GM21515 (cell line): ENCODE results near the gene MED13.
"Not testable (repeated sequence)": the region's sequence is repeated elsewhere in the genome, so short reads cannot be mapped to it uniquely, and the experiment has no call there.

Source experiments
- ATAC-seq: cut with Tn5 transposase; IDR thresholded peaks from one replicate; pipeline ENCODE4 v1.9.1; 2021; ENCODE audit not compliant: unreplicated experiment

MED13 gene

GRCh38 chr17:62001105-62001504, 64.0 kb downstream of the MED13 start:
- ATAC-seq = no peak

- no peak for ATAC-seq
Measured at GRCh38 chr17:62000186-62000585, 64.9 kb downstream of the MED13 start.

DNA sequence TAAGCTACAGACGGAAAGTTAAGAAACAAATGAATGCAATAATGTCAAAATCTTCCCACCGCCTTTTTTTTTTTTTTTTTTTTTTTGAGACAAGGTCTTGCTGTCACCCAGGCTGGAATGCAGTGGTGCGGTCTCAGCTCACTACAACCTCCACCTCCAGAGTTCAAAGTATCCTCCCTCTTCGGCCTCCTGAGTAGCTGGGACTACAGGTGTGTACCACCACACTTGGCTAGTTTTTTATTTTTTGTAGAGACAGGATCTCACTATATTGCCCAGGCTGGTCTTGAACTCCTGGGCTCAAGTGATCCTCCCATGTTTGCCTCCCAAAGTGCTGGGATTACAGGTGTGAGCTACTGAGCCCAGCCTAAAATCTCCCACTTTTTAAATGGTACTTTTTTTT, 66.5 kb downstream of the MED13 start:
- not testable (repeated sequence) for ATAC-seq

DNA sequence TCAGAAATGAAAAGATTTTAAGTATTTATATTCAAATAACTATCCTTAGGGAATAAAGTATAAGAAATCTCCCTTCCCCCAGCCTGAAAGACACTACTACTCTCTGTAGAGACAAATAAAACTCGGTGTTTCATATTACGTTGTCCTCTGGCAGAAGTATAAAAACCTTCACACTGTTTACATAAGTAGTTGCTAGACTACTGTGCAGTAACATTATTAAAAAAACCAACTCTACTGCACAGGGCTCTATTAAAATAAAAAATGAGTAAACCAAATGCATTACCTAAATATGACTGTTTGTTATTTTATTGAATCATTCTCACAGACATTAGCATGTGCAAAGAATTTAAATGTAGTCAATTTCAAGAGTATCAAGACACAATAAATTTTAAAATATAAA, 67.4 kb downstream of the MED13 start:
- no peak for ATAC-seq

GRCh38 chr17:61996916-61997605, 68.0 kb downstream of the MED13 start:
- ATAC-seq = no peak

- ATAC-seq = no peak
Measured at GRCh38 chr17:61989509-61989908, 75.6 kb downstream of the MED13 start.

- no peak for ATAC-seq
Measured at GRCh38 chr17:61986898-61987297, 78.2 kb downstream of the MED13 start.

DNA sequence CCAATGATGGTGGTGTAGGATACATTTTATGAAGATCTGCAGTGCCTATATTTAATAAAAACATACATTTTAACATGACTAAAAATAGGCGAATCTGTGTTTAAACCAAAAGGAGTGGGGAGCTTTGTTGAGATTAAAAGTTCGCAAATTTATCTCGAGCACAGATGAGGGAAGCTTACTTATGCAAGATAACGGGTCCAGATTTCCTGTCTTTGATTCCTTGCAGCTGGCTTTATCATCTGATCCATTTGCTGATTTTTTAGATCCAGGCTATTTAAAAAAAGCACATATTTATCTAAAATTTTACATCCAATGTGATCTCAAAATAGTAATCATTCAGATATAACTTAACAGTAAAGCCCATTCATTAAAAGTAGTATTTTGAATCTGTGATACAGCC, 80.3 kb downstream of the MED13 start:
- no peak for ATAC-seq

- ATAC-seq = no peak
Measured at GRCh38 chr17:61981323-61981722, 83.8 kb downstream of the MED13 start.

DNA sequence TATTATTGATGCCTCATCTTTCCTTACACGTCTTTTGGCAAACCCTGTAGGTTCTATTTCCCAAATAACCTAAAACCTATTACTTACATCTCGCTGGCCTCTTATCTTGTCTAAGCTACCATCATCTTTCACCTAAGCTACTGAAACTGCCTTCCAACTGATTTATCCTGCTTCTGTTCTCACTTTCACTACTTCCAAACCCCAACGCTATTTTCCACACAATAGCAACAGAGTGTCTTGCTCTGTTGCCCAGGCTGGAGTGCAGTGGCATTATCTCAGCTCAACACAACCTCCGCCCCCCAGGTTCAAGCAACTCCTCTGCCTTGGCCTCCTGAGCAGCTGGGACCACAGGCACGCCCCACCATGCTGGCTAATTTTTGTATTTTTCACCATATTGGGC, 84.5 kb downstream of the MED13 start:
- ATAC-seq = no peak

DNA sequence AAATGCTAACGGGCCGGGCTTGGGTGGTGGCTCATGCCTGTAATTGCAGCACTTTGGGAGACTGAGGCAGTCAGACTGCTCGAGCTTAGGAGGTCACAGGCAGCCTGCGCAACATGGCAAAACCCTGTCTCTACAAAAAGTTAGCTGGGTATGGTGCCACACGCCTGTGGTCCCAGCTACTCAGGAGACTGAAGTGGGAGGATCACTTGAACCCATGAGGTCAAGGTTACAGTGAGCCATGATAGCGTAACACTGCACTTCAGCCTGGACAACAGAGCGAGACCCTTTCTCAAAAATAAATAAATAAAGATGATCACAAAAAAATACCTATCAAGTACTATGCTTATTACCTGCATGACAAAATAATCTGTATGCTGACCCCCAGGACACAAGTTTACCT, 91.0 kb downstream of the MED13 start:
- no peak for ATAC-seq

GRCh38 chr17:61972311-61972710, 92.8 kb downstream of the MED13 start:
- no peak for ATAC-seq

GRCh38 chr17:61970030-61970429, 95.0 kb downstream of the MED13 start:
- ATAC-seq = no peak

DNA sequence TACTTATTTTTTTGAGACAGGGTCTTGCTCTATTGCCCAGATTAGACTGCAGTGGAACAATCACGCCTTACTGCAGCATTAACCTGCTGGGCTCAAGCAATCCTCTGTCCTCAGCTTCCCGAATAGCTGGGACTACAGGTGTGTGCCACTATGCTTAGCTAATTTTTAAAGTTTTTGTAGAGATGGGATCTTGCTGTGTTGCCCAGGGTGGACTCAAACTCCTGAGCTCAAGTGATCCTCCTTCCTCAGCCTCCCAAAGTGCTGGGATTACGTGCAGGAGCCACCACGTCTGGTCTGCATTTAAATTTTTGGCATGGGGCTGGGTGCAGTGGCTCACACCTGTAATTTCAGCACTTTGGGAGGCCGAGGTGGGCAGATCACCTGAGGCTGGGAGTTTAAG, 96.3 kb downstream of the MED13 start:
- ATAC-seq = no peak

- ATAC-seq = no peak
Measured at GRCh38 chr17:61967729-61968128, 97.3 kb downstream of the MED13 start.

- no peak for ATAC-seq
Measured at GRCh38 chr17:61966191-61966590, 98.9 kb downstream of the MED13 start.

DNA sequence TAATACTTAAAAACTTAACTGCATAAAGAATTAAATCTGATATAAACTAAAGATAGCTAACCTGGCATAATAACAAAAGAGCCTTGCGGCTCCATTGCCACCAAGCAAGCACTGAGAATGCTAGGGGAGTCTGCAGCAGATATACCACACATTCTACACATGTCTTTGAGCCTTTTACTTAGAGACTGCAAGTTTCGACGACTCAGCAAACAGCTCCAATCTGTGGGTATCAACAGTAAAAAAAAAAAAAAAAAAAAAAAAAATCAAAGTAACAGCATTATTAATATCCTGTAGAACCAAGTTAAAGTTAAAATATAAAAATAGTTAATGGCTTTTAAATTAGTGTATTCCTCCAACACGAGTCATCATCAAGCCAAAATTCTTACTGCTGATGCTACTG, 109.5 kb downstream of the MED13 start:
- no peak for ATAC-seq

DNA sequence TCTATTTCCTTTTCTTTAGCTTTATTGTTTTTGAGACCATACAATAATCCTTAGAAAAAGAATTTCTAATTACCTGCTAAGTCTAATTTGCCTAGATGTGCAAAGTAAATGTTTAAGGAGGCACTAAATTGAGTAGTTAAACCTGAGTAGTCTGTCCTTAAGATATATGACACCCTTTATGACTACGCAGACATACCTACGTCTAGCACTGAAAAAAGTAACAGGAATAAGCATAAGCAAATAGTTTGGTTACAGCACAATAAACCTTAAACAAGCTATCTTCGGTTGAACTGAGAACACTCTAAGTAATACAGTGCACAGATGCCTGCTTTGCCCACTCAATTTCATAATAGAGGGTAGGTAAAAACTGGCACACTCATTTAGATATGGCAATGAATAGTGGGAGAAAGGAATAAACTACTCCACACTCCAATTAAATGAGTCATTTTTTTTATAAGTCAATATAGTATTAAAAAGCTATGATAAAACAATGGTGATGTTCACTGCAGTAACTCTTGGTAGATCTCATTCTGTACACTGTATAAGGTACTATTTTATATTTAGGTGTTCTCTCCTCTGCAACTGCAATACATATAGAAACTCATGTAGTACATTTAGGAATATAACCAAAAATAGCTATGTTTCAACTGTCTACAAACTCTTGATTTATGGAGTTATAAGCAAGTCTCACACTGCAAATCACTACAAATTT, 117.6 kb downstream of the MED13 start:
- no peak for ATAC-seq

DNA sequence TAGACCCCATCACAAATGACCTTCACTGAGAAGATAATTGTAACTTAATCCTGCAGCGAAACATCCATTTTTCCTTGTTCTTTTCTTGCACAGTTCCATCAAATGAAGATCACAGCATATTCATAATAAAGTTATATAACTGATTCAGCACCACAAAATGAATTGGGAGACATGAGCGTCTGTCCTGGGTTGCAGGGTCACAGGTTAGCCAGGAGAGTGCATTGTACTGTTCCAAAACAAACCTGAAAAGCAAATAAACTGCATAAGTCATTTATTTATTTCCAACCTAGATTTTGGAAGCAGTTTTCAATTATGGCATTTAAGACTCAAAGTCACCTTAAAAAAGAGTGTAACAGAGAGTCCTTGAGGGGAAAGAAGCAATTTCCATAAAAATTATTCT, 118.7 kb downstream of the MED13 start:
- no peak for ATAC-seq

DNA sequence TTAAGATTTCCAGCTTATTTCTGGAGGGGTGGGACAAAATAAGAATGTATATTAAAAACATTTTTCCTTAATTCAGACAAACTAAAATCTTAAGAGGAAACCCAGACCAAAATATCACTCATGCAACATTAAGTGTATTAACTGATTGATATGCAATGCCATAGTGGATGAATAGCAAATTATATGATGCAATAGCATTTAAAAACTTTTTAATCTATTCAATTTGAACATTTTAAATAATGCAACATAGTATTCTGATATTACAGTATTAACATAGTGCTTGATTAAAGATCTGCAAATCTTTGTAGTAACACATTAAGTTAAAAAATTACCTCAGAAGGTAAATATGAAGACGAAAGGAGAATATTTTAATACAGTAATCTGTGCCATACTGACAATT, 122.0 kb downstream of the MED13 start:
- ATAC-seq = no peak

GRCh38 chr17:61942085-61942484, 123.0 kb downstream of the MED13 start:
- ATAC-seq = no peak

DNA sequence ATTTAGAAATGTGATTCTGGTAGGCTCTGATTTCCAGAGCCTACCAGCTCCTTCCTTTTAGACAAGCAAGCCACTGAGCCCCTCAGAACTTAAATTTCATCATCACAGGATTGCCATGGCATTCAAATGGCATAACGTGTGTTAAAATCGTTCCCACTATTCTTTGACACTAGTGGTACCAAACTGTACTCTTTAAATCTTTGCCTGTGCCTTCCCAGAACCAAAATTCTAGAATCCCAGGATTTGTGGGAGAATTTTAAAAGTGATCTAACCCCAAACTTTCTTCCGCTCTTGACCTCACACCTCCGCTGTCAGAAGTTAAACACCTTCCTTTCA, 137.0 kb downstream of the MED13 start:
- ATAC-seq = peak; percentile 17
